Measurements from ENCODE around the gene KRTAP10-6. TPM values are rescaled to one million over a fixed set of nuclear protein-coding genes. Genes with fewer than 3 reads are reported as not detected.
A peak's percentile ranks its signal among the peaks of the same experiment; 100 is the strongest.
"Not testable (repeated sequence)": the region's sequence is repeated elsewhere in the genome, so short reads cannot be mapped to it uniquely, and the experiment has no call there.

Gene KRTAP10-6
- total RNA-seq, 1 experiment from 2014 or later, result 0.39 TPM

DNA sequence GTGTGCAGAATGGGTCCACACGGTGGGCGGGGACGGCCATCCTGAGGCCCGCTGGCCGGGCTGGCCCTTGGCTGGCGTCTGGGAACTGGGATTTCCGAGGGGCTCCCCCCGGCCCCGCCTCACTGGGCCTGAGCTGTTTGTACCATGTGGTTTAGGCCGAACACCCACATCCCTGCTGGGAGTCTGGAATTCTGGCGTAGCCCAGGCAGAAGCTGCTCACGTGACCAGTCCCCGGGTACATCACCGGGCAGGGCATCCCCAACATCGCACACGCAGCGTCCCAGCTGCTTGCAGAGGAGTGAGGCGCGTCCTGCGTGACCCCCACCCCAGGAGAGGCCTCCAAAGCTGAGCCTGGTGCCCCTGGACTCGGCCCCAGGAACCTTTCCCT, 10.2 kb upstream of the KRTAP10-6 start:
- ChIA-PET POLR2A (ENCODE audit: low non-redundant PET) (no interaction called here), CTCF (no interaction called here)
- TF ChIP-seq EZH2 (IDR thresholded peaks at IDR 0.05; ENCODE audit: borderline replicate concordance, low read depth, low read length, poor library complexity, severe bottlenecking), result no peak
- TF ChIP-seq, protein P1, sequence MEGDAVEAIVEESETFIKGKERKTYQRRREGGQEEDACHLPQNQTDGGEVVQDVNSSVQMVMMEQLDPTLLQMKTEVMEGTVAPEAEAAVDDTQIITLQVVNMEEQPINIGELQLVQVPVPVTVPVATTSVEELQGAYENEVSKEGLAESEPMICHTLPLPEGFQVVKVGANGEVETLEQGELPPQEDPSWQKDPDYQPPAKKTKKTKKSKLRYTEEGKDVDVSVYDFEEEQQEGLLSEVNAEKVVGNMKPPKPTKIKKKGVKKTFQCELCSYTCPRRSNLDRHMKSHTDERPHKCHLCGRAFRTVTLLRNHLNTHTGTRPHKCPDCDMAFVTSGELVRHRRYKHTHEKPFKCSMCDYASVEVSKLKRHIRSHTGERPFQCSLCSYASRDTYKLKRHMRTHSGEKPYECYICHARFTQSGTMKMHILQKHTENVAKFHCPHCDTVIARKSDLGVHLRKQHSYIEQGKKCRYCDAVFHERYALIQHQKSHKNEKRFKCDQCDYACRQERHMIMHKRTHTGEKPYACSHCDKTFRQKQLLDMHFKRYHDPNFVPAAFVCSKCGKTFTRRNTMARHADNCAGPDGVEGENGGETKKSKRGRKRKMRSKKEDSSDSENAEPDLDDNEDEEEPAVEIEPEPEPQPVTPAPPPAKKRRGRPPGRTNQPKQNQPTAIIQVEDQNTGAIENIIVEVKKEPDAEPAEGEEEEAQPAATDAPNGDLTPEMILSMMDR (conservative IDR thresholded peaks at IDR 0.05; ENCODE audit: low read depth, low read length), result no peak
- H3K27ac ChIP-seq (ENCODE audit: low read depth, low read length, poor library complexity, severe bottlenecking), result no peak overlapping the region
- no peaks in the 10 kb centered on the region for H3K4me1 ChIP-seq (ENCODE audit: insufficient read depth, low read length, poor library complexity, severe bottlenecking)
- no peaks in the 10 kb centered on the region for H3K36me3 ChIP-seq (ENCODE audit: insufficient read depth, low read length, poor library complexity, severe bottlenecking)
- H3K9me3 ChIP-seq (ENCODE audit: low read depth, low read length, poor library complexity, severe bottlenecking), result peaks cover 3% of the 10 kb centered on the region
- no peak for DNase-seq (ENCODE audit: low spot score)
- no peaks in the 10 kb centered on the region for H3K27me3 ChIP-seq (replicated peaks; ENCODE audit: insufficient read depth, low read depth, low read length, poor library complexity)
- intact Hi-C loops (cut with micrococcal nuclease; ENCODE audit: unreplicated experiment), result loop anchor here (10.0 kb wide), 1 partner anchor 58 kb away; the partner anchor contains the start of gene KRTAP10-1
- no peak overlapping the region for H3K4me3 ChIP-seq (ENCODE audit: low read depth, low read length, poor library complexity, severe bottlenecking)
- BruUV-seq (replicated peaks), result no TSS peak

DNA sequence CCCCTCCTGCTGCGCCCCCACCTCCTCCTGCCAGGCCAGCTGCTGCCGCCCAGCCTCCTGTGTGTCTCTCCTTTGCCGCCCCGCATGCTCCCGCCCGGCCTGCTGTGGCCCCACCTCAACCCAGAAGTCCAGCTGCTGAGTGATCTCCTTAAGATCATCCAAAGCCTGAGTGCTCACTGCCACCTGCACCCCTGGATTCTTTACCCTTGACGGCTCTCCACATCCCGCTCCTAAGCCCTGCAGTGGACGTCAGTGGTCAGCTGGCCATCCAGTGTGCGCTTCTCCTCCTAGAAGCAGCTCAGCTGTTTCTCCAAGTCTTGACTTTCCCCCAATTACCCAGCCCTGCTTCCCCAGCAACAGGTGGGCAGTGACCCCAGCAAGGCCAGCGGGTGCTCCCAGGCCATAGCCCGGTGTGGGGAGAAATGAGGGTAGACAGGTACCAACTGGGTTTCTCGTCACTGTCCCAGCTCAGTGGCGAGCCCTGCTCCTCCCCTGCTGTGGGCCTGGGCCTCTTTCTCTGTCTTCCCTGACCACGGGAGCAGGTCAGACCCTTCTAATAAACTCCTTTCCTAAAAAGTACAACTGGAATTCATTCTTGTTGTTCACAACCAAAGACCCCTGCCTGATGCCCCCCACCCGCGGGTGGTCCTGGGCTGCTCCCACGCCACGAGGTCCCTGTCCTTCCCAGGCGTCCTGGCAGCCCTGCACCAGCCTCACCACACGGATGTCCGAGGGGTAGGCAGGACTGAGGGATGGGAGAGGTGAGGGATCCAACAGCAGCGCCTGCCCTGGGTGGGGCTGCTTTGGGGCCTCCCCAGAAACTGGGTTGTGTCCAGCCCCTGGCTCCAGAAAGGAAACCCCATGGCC, 9.5 kb upstream of the KRTAP10-6 start:
- DNase-seq (ENCODE audit: low spot score), result no peak
- H3K27me3 ChIP-seq (replicated peaks; ENCODE audit: insufficient read depth, low read depth, low read length, poor library complexity), result no peaks in the 10 kb centered on the region
- CTCF ChIA-PET, result no interaction called here
- intact Hi-C loops (cut with micrococcal nuclease; ENCODE audit: unreplicated experiment), result loop anchor here (10.0 kb wide), 1 partner anchor 57 kb away; the partner anchor contains the start of gene KRTAP10-1
- peaks cover 3% of the 10 kb centered on the region for H3K9me3 ChIP-seq (ENCODE audit: low read depth, low read length, poor library complexity, severe bottlenecking)
- POLR2A ChIA-PET (ENCODE audit: low non-redundant PET), result no interaction called here
- no peaks in the 10 kb centered on the region for H3K36me3 ChIP-seq (ENCODE audit: insufficient read depth, low read length, poor library complexity, severe bottlenecking)
- no peak overlapping the region for H3K27ac ChIP-seq (ENCODE audit: low read depth, low read length, poor library complexity, severe bottlenecking)
- no TSS peak for BruUV-seq (replicated peaks)
- no peaks in the 10 kb centered on the region for H3K4me1 ChIP-seq (ENCODE audit: insufficient read depth, low read length, poor library complexity, severe bottlenecking)
- no peak overlapping the region for H3K4me3 ChIP-seq (ENCODE audit: low read depth, low read length, poor library complexity, severe bottlenecking)
- TF ChIP-seq, protein P1 (conservative IDR thresholded peaks at IDR 0.05; ENCODE audit: low read depth, low read length), result no peak
- no peak for TF ChIP-seq EZH2 (IDR thresholded peaks at IDR 0.05; ENCODE audit: borderline replicate concordance, low read depth, low read length, poor library complexity, severe bottlenecking)

GRCh38 chr21:44601091-44601490, 8.8 kb upstream of the KRTAP10-6 start:
- POLR2A ChIA-PET (ENCODE audit: low non-redundant PET); H3K4me3 ChIP-seq (ENCODE audit: low read depth, low read length, poor library complexity, severe bottlenecking); H3K4me1 ChIP-seq (ENCODE audit: insufficient read depth, low read length, poor library complexity, severe bottlenecking); H3K36me3 ChIP-seq (ENCODE audit: insufficient read depth, low read length, poor library complexity, severe bottlenecking); H3K27me3 ChIP-seq (replicated peaks; ENCODE audit: insufficient read depth, low read depth, low read length, poor library complexity); BruUV-seq (replicated peaks); CTCF ChIA-PET; H3K27ac ChIP-seq (ENCODE audit: low read depth, low read length, poor library complexity, severe bottlenecking); H3K9me3 ChIP-seq (ENCODE audit: low read depth, low read length, poor library complexity, severe bottlenecking): not testable (repeated sequence)
- peak; percentile 29 for DNase-seq (ENCODE audit: low spot score)
- intact Hi-C loops (cut with micrococcal nuclease; ENCODE audit: unreplicated experiment), result loop anchor here (10.0 kb wide), 1 partner anchor 56 kb away; the partner anchor contains the start of gene KRTAP10-1

GRCh38 chr21:44600118-44600978, 8.0 kb upstream of the KRTAP10-6 start, which contains the start of gene KRTAP10-7:
TSS of gene KRTAP10-7 (plus strand) at chr21:44600597. CDS start at chr21:44600622, 25 bp downstream.
- H3K36me3 ChIP-seq (ENCODE audit: insufficient read depth, low read length, poor library complexity, severe bottlenecking); POLR2A ChIA-PET (ENCODE audit: low non-redundant PET); H3K9me3 ChIP-seq (ENCODE audit: low read depth, low read length, poor library complexity, severe bottlenecking); H3K4me3 ChIP-seq (ENCODE audit: low read depth, low read length, poor library complexity, severe bottlenecking); H3K4me1 ChIP-seq (ENCODE audit: insufficient read depth, low read length, poor library complexity, severe bottlenecking); BruUV-seq (replicated peaks); H3K27me3 ChIP-seq (replicated peaks; ENCODE audit: insufficient read depth, low read depth, low read length, poor library complexity); DNase-seq (ENCODE audit: low spot score); H3K27ac ChIP-seq (ENCODE audit: low read depth, low read length, poor library complexity, severe bottlenecking): not testable (repeated sequence)
- intact Hi-C loops (cut with micrococcal nuclease; ENCODE audit: unreplicated experiment), result loop anchor here (10.0 kb wide), 1 partner anchor 56 kb away; the partner anchor contains the start of gene KRTAP10-1
- CTCF ChIA-PET, result interaction anchor here (0.6 kb wide), 1 partner anchor 123 kb away, joined by 3 read pairs; no protein-coding TSS in a partner anchor
